Lower leg skin (tissue), 4 donors: ENCODE results near the gene CUL3. TPM values are rescaled to one million over a fixed set of nuclear protein-coding genes. Genes with fewer than 3 reads are reported as not detected.
"Not testable (repeated sequence)": the region's sequence is repeated elsewhere in the genome, so short reads cannot be mapped to it uniquely, and the experiment has no call there.

Experiments
- DNase-seq, 2 donors: peaks; one replicate each; pipeline ENCODE4 v3.0.0-alpha.2; 2019; ENCODE audit warnings: low spot score in 2 of 2
- H3K4me3 ChIP-seq: fragments of 200-600 bp; sonication (generic); 2 replicates; pipeline ENCODE4 v1.5.1; 2017; ENCODE audit warnings: mild to moderate bottlenecking, low read depth; ENCODE audit not compliant: poor library complexity, severe bottlenecking
- POLR2A ChIP-seq, 2 donors: fragments of 450-650 bp; IDR thresholded peaks; one replicate each; pipeline ENCODE4 v1.6.1; 2016 to 2017; ENCODE audit warnings: antibody characterized with exemption in 2 of 2, mild to moderate bottlenecking in 1 of 2, moderate library complexity in 1 of 2
- WGBS, 2 donors: methylation state at CpG; one replicate each; pipeline ENCODE4 v1.1.5; 2018; 5-methylcytosine and 5-hydroxymethylcytosine counted together
- intact Hi-C: fragments of 100-400 bp; cut with DNase I; formaldehyde crosslinking; loops from one replicate; pipeline ENCODE4 v1.15.0; 2023; ENCODE audit warnings: low total_unique reads
- total RNA-seq, 4 donors: library from RNA; depleted of rRNA; stranded (reverse); fragments of >200 nt; gene quantifications; one replicate each; pipeline ENCODE4 v1.1.0, GENCODE V29; 2016
- TF ChIP-seq, protein P1 (sequence below), 3 donors: fragments of 450-650 bp; IDR thresholded peaks; one replicate each; pipeline ENCODE4 v1.5.1; 2016; ENCODE audit warnings: antibody characterized with exemption in 3 of 3, mild to moderate bottlenecking in 3 of 3, moderate library complexity in 2 of 3

Gene CUL3
- total RNA-seq, 4 donors from 2014 or later, result 66.0 to 105 (median 82.6) TPM

DNA sequence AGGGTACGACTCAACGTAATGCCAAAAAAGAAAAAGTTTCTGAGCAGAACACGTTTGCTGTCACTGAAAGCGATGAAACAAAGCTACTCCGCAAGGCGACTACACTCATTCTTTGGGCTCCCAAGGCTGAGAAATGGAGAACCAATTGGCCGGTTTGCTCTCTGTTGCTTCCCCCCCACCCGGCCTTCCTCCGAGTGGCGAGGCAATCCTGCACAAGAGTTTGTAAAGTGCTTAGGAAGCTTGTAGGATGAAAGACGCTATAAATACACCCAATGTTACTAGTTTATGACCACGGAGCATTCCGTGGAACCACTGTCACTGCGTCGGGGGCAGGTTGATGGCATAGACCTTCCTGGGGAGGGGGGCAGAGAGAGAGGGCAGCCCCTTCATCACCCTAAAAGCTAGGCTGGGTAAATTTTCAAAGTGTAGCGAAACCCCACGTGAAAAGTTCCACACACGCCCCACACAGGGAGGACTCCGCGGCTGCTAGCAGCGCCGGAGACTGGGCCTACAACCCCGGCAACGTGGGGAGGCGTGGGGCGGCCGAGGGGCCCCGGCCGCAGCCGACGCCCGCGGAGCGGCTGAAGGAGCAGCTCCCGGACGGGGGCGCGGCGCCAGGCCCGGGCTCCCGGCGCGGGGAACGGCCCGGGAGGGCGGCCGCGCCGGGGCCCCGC is 915 bp downstream of the CUL3 start:
- WGBS, 2 donors, result 0 to 2% methylated on average over 18 to 25 of the region's 50 CpGs
- H3K4me3 ChIP-seq, result peak overlapping the region; percentile 85
- TF ChIP-seq, protein P1, sequence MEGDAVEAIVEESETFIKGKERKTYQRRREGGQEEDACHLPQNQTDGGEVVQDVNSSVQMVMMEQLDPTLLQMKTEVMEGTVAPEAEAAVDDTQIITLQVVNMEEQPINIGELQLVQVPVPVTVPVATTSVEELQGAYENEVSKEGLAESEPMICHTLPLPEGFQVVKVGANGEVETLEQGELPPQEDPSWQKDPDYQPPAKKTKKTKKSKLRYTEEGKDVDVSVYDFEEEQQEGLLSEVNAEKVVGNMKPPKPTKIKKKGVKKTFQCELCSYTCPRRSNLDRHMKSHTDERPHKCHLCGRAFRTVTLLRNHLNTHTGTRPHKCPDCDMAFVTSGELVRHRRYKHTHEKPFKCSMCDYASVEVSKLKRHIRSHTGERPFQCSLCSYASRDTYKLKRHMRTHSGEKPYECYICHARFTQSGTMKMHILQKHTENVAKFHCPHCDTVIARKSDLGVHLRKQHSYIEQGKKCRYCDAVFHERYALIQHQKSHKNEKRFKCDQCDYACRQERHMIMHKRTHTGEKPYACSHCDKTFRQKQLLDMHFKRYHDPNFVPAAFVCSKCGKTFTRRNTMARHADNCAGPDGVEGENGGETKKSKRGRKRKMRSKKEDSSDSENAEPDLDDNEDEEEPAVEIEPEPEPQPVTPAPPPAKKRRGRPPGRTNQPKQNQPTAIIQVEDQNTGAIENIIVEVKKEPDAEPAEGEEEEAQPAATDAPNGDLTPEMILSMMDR (IDR thresholded peaks at IDR 0.05), result no peak
- TF ChIP-seq POLR2A (IDR thresholded peaks at IDR 0.05), result no peak
- DNase-seq, result peak in 1 of 2 donors; percentile 39
- intact Hi-C loops, result no loop called here

DNA sequence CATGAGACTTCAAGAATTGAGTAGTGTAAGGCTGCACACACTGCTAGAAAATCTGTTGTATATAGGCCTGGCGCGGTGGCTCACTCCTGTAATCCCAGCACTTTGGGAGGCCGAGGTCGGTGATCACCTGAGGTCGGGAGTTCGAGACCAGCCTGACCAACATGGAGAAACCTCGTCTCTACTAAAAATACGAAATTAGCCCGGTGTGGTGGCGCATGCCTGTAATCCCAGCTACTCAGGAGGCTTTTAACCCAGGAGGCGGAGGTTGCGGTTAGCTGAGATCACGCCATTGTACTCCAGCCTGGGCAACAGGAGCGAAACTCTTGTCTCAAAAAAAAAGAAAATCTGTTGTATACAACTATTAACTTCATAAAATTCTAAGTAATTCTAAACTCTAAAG is 2.1 kb downstream of the CUL3 start:
- intact Hi-C loops, H3K4me3 ChIP-seq: not testable (repeated sequence)
- 96 to 97% methylated on average over 14 of the region's 14 CpGs for WGBS, 2 donors

DNA sequence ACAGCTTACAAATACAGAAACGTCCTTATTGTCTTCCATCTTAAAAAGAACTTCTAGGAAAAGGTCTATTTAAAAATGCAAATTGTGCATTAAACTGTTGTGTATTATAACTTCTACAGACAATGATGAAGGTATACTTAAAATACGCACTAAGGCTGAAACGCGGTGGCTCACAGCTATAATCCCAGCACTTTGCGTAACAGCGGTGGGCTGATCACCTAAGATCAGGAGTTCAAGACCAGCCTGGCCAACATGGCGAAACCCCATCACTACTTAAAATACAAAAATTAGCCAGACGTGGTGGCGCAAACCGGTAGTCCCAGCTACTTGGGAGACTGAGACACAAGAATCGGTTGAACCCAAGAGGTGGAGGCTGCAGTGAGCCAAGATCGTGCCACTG is 4.9 kb downstream of the CUL3 start:
- no peak for TF ChIP-seq POLR2A (IDR thresholded peaks at IDR 0.05)
- TF ChIP-seq, protein P1 (IDR thresholded peaks at IDR 0.05), result no peak
- no peak overlapping the region for H3K4me3 ChIP-seq
- intact Hi-C loops, result no loop called here
- no peak for DNase-seq
- WGBS, 2 donors, result 89% methylated on average over 12 of the region's 12 CpGs

More for the DNA sequence above, 2.1 kb downstream of the CUL3 start:
- DNase-seq, result not testable (repeated sequence)

DNA sequence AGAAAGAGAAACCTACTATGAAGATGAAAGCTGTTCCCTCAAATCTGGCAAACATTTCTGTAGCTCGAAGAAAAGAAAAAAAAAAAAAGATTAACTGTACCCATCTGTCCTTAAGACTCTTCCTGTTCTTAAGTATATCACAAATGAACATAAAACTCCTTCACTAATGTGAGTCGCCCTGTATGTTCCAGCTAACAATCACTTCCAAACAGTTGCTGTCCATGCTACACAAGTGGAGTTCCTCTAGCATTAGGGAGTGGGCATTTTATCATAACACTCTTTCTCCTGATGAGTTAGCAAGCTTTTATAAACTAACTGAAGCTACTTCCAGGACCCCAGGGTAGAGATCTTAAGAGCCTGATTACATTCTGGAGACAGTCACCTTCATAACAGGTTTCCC is 5.8 kb downstream of the CUL3 start:
- no peak overlapping the region for H3K4me3 ChIP-seq
- TF ChIP-seq POLR2A (IDR thresholded peaks at IDR 0.05), result no peak
- TF ChIP-seq, protein P1 (IDR thresholded peaks at IDR 0.05), result no peak

DNA sequence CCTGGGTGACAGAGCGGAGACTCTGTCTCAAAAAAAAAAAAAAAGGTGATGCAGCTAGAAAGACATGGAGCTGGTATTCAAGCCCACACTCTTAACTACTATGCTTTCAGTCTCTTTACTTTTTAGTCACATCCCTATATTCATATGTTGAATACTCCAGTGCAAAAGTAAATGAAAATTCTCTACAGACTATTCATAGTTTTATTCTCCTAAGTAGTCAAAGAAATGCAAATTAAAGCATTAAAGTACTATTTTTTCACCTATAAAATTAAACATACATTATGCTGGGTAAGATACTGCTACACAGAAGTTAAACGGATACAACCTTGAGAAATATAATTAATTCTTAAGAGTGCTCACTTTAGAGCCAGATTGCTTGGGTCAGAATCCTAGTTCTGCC is 7.6 kb downstream of the CUL3 start:
- TF ChIP-seq, protein P1 (IDR thresholded peaks at IDR 0.05), result no peak
- no peak for TF ChIP-seq POLR2A (IDR thresholded peaks at IDR 0.05)
- H3K4me3 ChIP-seq, result no peak overlapping the region
- 86 to 87% methylated on average over 2 of the region's 2 CpGs for WGBS, 2 donors
- intact Hi-C loops, result loop anchor here (10.0 kb wide), 1 partner anchor 1687 kb away; no protein-coding TSS in a partner anchor
- no peak for DNase-seq

More for the DNA sequence above, 5.8 kb downstream of the CUL3 start:
- WGBS, 2 donors, result 7 to 17% methylated on average over 2 of the region's 2 CpGs
- no peak for DNase-seq
- intact Hi-C loops, result loop anchor here (10.0 kb wide), 1 partner anchor 1685 kb away; no protein-coding TSS in a partner anchor

DNA sequence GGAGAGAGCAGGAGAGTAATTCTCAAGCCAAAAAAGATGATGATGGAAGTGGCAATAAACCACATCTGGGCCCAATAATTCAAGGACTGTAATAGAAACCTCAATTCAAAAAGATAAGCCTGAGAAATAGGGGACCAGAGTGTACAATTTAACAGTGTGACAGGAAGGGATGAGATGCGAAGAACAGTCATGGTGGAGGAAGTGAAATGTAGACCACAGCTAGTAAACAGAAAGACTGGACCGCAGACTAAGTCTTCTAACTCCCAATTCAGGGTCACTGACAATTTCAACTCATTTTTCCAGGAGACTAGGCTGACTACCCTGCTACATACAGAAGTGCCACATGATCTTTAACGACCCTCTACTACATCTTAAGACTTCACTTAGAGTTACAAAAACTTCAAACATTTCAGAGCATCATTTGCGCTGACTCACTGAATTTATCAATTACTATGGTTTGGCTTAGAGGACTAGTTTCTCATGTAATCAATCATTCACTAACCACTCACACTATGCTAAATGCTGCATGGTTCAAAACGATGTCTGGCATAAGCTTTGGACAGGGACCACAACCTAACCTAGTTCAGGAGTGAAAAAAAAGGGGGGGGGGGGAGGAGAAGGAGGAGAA is 9.0 kb downstream of the CUL3 start:
- 68 to 72% methylated on average over 5 of the region's 5 CpGs for WGBS, 2 donors
- TF ChIP-seq POLR2A (IDR thresholded peaks at IDR 0.05), result no peak
- TF ChIP-seq, protein P1 (IDR thresholded peaks at IDR 0.05), result no peak
- intact Hi-C loops, result loop anchor here (10.0 kb wide), 1 partner anchor 1689 kb away; no protein-coding TSS in a partner anchor
- H3K4me3 ChIP-seq, result no peak overlapping the region
- DNase-seq, result no peak
